HG03280 (cell line): ENCODE results near the gene HPDL.
A peak's percentile ranks its signal among the peaks of the same experiment; 100 is the strongest.
"Not testable (repeated sequence)": the region's sequence is repeated elsewhere in the genome, so short reads cannot be mapped to it uniquely, and the experiment has no call there.

Experiments used
- ATAC-seq: cut with Tn5 transposase; IDR thresholded peaks from one replicate; pipeline ENCODE4 v1.9.1; 2021; ENCODE audit warnings: mild to moderate bottlenecking, moderate library complexity; ENCODE audit not compliant: unreplicated experiment

The HPDL gene

DNA sequence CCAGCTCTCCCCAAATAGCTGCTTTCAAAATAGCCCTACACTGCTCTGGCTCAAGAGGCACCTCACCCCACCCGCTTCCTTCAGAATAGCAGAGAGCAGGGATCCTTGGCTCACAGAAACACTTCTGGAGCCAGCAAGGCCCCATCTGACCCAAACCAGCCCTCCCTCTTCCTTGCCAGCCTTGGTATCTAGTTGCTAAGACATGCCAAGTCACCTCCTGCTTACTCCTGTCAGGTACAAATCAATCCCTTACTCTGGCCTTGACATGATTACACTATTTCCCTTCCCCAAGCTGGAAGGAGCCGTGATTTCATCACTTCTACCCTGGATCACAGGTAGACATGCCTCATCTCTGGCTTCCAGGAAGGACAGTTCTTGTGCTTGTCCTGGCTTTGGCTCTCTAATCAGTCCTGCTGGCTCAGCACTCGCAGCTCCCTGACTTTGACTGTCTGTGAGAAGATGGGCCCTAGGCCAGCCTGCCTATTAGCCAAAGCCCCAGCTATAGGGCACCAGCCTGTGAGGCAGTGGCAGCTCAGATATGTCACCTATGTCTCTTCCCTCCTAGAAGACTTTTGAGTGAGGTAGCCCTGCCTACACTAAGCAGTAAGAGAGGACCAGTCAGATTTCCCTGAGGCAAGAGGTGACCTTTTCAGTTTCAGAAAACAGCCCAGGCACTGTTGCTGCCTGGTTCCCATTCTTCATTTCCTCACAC, 22.4 kb downstream of the HPDL start:
- no peak for ATAC-seq

DNA sequence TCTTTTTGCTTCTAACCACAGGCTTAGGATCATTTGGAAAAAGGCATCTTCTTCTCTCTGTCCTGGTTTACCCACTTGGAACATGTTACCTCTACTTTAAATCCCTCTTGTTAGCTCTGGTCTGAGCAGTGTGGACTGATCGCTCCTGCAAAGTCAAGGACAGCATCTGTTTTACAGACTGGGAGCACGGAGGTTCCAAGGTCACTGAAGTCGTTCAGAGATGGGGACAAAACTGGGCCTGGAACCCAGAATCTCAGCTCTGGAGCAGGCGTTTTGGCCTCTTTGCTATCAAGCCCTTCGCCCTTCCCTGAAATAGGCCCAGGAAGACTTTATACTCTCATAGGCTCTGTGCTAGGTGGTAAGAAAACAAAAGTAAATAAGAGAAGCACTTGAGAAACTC, 24.8 kb downstream of the HPDL start:
- ATAC-seq = no peak

DNA sequence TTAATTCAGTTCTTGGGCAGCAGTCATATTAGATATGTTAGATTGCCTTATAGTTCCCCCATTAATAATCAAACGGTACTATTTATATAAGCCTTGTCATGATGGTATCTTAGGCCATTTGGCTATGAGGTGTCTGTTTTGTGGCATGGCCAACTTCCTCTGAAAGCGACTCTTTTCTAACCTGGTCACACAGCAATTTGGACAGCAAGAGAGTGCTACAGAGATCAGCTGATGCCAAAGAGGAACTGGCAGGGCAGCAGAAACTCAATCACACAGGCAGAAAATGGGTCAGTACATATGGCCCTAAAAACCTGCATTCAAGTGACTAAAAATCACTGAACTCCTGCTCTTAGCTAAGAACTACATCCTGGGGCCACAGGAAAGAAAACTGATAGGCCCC, 27.0 kb downstream of the HPDL start:
- ATAC-seq = no peak

DNA sequence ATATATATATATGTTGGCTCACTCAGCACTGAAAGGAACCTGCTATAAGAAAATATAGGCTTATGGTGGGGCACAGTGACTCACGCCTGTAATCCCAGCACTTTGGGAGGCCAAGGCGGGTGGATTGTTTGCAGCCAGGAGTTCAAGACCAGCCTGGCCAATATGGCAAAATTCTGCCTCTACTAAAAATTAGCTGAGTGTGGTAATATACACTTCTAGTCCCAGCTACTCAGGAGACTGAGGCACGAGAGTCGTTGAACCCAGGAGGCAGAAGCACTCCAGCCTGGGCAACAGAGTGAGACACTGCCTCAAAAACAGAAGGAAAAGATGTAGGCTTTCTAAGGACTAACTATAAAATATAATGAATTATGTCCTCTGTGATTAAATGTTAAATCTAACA, 28.1 kb downstream of the HPDL start:
- ATAC-seq = no peak

DNA sequence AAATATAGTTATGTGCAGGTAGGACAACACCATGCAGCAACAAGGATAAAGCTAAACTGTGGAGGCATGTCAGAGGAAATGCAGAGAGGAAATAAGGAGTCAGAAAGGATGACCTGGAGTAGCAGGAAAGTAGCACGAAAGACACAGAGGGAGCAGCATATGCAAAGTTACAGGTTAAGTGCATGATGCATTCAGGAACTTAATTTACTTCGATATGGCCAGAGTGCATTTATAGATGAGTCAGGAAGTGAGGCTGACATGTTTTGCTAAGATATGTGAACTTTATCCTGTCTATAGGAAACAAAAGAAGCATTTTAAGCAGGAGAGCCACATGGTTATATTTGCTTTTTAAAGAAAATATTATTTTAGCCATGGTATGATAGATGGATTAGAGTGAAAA, 29.0 kb downstream of the HPDL start:
- ATAC-seq = no peak

DNA sequence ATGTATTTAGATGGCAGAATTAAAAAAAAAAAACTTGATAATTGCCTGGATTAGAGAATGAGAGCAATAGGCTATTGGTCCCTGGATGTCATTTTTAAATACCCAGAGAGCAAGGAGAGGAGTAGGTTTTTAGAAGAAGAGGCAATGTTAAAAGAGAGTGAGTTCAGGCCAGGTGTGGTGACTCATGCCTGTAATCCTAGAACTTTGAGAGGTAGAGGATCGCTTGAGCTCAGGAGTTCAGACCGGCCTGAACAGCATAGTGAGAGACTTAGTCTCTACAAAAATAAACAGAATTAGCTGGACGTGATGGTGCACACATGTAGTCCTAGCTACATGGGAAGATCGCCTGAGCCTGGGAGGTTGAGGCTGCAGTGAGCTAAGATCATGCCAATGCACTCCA, 29.5 kb downstream of the HPDL start:
- ATAC-seq = no peak

DNA sequence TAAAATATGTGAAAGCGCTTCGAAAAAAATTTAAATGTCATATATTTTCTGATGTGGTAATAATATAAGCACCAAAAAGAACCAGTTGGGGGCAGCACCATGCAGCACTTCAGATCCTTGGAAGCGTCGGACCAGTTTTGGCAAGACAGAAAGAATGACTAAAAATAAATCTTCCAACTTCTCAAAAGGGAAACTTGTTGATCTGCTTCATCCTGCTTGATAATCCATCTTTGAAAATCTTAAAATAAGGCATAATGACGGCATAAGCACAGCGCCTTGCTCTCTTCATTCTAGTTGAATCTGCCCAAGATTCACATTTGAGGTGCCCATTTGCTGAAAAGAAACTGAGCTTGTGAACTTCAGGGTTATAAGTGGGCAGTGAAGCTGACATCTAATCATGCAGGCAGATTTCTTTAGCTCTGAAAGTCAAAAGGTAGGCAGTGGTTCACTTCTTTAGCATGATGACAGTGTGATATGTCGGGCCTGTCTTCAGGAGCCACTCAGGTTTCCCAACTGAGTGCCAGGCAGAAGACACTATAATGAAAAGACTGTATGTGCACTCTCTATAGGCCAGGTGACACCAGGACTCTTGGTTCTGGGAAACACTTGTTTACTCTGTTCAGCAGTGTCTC, 33.3 kb downstream of the HPDL start:
- ATAC-seq = no peak

DNA sequence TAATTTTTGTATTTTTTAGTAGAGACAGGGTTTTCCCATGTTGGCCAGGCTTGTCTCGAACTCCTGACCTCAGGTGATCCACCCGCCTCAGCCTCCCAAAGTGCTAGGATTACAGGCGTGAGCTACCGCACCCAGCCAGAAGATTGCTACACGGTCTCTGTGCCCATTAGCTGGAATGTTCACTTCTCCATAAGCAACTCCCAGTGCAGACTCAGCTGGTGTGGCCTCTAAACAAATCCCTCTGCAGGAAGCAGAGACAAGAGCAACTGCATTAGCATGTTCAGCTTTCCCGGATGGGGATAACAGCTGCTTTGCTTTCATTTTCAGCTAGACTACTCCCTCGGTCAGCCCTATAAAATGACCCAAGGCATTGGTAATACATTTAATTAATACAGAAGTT, 34.3 kb downstream of the HPDL start:
- not testable (repeated sequence) for ATAC-seq

DNA sequence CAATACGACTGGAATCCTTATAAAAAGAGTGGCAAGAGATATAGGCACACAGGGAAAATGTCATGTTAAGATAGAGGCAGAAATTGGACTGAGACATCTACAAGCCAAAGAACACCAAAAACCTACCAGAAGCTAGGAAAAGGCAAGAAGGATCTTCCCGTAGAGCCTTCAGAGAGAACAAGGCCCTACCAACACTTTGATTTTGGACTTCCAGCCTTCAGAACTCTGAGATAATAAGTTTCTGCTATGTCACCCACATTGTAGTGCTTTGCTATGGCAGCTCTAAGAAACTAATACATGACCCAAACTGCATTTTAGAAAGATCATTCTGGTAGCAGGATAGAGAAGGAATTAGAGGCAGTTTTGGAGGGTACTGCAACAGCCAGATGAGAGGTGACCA, 37.6 kb downstream of the HPDL start:
- no peak for ATAC-seq

DNA sequence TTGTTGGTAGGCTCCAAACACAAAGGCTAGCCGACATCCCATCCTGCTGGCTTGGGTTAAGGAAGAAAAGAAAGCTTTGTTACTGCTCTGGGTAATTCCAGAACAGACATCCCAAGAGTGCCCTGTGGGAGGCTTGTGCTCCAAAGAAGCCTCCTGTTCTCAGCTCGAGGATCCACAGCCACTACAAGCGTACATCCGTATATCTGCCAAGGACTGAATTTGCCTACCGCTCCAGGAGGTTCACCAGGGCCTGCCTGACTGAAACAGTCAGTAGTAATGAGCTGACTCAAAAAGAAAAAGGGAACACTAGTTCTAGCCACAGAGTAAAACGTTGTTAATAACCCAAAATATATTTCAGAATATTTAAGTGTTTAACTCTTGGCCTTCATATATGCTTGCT, 38.4 kb downstream of the HPDL start:
- peak; percentile 87 for ATAC-seq

DNA sequence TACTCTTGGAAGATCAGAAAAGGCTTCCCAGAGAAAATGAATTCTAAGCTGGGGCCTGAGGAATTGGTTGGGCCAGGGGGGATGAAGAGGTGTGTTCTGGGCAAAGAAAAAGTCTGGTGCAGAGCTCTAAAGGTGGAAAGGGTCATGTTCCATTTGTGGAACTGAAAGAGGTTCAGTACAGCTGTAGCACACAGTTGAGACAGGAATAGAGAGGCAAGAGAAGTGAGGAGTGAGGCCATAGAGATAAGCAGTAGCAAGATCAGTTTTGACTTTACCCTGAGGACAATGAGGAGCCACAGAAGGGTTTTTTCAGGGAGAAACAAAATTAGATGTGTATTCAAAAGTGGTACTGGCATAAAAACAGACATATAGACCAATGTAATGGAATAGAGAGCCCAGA, 43.9 kb downstream of the HPDL start:
- peak; percentile 74 for ATAC-seq

DNA sequence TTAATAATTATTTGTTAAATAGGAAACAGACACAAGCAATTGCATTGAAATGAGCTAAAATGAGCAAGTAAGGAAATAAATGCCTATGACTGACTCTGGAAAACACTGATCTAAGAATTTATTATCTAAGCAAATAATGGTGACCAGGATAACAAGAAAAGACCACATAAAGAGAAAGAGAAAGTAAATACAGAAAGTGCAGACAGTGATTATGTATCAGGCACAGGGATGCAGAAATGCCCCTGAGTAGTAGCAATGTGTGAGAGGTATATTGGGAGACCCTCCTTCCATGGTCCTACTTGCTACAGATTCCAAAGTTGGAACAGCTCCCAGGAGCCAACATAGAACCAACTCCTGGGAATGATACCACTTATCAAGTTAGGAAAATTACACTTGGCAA, 46.9 kb downstream of the HPDL start:
- no peak for ATAC-seq

DNA sequence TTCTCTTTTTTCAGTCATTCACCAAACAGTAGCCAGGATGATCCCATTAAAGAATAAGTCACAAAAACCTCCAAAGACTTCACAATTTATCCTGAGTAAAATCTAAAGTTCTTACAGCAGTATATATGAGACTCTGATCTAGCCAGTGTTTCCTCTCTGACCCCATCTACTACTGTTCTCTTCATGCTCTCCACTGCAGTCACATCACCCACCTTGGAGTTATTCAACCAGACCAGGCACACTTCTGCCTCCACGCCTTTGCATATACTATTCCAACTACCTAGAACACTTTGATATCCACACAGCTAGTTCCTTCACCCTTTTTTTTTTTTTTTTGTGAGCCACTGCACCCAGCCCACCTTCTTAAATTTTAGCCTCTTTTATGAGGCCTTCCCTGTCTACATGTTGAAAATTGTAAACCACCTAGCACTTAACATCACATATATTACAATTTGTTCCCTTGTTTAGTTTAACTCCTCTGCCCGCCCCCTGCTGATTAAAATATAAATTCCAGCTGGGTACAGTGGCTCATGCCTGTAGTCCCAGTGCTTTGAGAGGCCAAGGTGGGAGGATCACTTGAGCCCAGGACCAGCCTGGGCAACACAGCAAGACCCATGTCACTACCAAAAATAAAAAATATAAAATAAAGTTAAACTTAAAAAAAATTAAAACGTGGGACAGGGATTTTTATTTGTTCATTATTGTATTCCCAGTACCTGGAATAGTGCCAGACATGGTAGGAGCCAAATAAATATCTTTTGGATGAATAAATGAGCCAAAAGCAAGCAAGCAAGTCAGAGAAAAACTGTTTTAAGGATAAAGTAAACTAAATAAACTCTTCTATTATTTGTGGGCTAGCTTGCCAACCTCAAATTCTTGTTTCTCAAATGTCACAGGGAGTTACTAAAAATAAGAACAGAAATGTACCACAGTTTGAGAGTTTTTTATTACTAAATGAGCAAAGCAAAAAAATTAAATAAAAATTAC, 48.7 kb downstream of the HPDL start:
- no peak for ATAC-seq

DNA sequence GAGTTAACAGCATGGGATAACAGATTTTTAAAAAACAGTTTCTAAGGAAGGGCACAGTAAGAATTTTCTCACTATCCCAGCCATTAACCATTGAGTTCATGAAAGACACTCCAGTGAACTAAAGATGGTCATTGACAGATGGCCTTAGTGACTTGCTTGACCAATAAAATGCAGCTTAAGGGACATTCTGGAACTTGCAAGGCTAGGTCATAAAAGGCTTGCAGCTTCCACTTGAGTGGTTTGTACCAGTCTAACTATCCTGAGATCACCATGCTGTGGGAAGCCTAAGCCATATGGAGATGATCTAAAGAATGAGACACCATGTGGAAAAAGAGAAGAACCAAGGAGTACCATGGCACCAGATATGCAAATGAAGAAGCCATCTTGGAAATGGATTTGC, 51.5 kb downstream of the HPDL start:
- no peak for ATAC-seq
